Prostate gland (tissue), 2 donors: Measurements from ENCODE around the gene LYPD6B. TPM values are rescaled to one million over a fixed set of nuclear protein-coding genes. Genes with fewer than 3 reads are reported as not detected.

ENCODE experiments used
- DNase-seq: peaks from one replicate; pipeline ENCODE4 v3.0.0-alpha.2; 2019; ENCODE audit warnings: low spot score
- H3K27ac ChIP-seq, 2 donors: fragments of 200-600 bp; sonication (generic); 2 replicates each; pipeline ENCODE4 v1.5.1; 2017 to 2019
- H3K27me3 ChIP-seq: fragments of 200-600 bp; sonication (generic); replicated peaks from 2 replicates; pipeline ENCODE4 v1.5.1; 2019; ENCODE audit not compliant: insufficient read depth
- H3K36me3 ChIP-seq, 2 donors: fragments of 200-600 bp; sonication (generic); 1 replicate in 1 of 2; 2 replicates in 1 of 2; pipeline versions ENCODE4 v1.5.1 to v1.8.1; 2017 to 2019
- H3K4me1 ChIP-seq: fragments of 200-600 bp; sonication (generic); replicated peaks from 2 replicates; pipeline ENCODE4 v1.5.1; 2019
- H3K4me3 ChIP-seq, 2 donors: fragments of 200-600 bp; sonication (generic); 2 replicates each; pipeline ENCODE4 v1.5.1; 2017 to 2019
- H3K9me3 ChIP-seq: fragments of 200-600 bp; sonication (generic); 2 replicates; pipeline ENCODE4 v1.5.1; 2017
- POLR2A ChIP-seq: fragments of 450-650 bp; IDR thresholded peaks from one replicate; pipeline ENCODE4 v1.6.1; 2016; ENCODE audit warnings: antibody characterized with exemption, mild to moderate bottlenecking
- POLR2AphosphoS5 ChIP-seq: sonication (generic); formaldehyde crosslinking; IDR thresholded peaks from one replicate; pipeline ENCODE4 v1.6.1; 2017; ENCODE audit warnings: antibody characterized with exemption
- WGBS: methylation state at CpG from one replicate; pipeline ENCODE4 v1.1.5; 2018; 5-methylcytosine and 5-hydroxymethylcytosine counted together
- intact Hi-C: fragments of 100-400 bp; cut with DNase I; formaldehyde crosslinking; loops from one replicate; pipeline ENCODE4 v1.14.2; 2022
- total RNA-seq, 2 donors: library from RNA; depleted of rRNA; stranded (reverse); fragments of >200 nt; gene quantifications; one replicate each; pipeline ENCODE4 v1.1.0, GENCODE V29; 2016
- TF ChIP-seq, protein P1 (sequence below), 4 experiments: fragments of 200-600 bp in 2 of 4; fragments of 450-650 bp in 2 of 4; sonication (generic) in 2 of 4; IDR thresholded peaks; 1 replicate in 3 of 4; 2 replicates in 1 of 4; pipeline ENCODE4 v1.5.1; 2016 to 2019; ENCODE audit warnings: antibody characterized with exemption in 4 of 4, mild to moderate bottlenecking in 2 of 4, moderate library complexity in 2 of 4

LYPD6B gene
- total RNA-seq, 2 donors from 2014 or later = 16.8 to 17.8 TPM

DNA sequence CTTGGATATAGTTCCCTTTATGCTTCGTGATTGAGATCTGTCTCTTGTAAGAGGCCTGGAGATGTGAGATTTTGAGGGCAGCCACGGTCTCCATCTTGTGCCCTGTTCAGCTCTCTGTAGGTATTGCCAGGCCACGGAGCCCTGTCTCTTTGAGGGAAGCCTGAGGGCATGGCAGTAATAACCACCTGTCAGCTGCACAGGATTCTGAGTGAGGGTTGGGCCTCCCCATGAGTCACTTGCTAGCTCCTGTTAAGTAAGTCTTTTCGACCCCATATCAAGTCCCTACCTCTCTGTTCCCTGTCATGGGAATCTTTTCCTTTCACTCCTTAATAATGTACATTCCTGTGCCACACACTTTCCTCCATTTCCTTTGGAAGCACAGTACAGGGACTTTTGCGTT is 20.4 kb downstream of the LYPD6B start:
- no peaks in the 10 kb centered on the region for H3K4me1 ChIP-seq

DNA sequence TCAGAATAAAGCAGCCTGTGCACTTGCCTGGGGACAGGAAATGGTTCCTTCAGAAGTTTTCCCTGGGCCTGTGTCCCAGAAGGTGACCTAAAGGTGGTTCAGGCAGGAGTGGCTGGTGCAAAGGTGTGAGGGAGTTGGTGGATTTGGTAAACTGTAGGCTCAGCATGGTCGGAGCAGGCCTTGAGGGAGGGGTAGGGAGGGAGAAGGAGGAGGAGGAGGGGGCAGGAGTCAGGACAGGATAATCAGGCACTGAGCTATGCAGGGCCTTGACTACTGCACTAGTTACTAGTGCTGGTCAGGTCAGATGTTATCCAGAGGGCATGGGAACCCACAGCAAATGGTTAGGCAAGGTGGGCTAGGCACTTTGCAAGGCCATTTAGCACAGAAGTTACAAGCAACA is 21.3 kb downstream of the LYPD6B start:
- Histone ChIP-seq H3K4me1 (no peaks in the 10 kb centered on the region), H3K36me3 (no peaks in the 10 kb centered on the region), H3K27ac (no peak overlapping the region), H3K27me3 (no peaks in the 10 kb centered on the region), H3K4me3 (no peak overlapping the region), H3K9me3 (no peaks in the 10 kb centered on the region)
- intact Hi-C loops = no loop called here
- TF ChIP-seq, protein P1, sequence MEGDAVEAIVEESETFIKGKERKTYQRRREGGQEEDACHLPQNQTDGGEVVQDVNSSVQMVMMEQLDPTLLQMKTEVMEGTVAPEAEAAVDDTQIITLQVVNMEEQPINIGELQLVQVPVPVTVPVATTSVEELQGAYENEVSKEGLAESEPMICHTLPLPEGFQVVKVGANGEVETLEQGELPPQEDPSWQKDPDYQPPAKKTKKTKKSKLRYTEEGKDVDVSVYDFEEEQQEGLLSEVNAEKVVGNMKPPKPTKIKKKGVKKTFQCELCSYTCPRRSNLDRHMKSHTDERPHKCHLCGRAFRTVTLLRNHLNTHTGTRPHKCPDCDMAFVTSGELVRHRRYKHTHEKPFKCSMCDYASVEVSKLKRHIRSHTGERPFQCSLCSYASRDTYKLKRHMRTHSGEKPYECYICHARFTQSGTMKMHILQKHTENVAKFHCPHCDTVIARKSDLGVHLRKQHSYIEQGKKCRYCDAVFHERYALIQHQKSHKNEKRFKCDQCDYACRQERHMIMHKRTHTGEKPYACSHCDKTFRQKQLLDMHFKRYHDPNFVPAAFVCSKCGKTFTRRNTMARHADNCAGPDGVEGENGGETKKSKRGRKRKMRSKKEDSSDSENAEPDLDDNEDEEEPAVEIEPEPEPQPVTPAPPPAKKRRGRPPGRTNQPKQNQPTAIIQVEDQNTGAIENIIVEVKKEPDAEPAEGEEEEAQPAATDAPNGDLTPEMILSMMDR (IDR thresholded peaks at IDR 0.05) = no peak
- TF ChIP-seq POLR2A (no peak), POLR2AphosphoS5 (no peak)
- DNase-seq = no peak
- WGBS = 71% methylated on average over 1 of the region's 1 CpG

More for the DNA sequence above, 20.4 kb downstream of the LYPD6B start:
- Histone ChIP-seq H3K9me3 (no peaks in the 10 kb centered on the region), H3K27ac (no peak overlapping the region), H3K27me3 (no peaks in the 10 kb centered on the region), H3K4me3 (no peak overlapping the region), H3K36me3 (no peaks in the 10 kb centered on the region)
- intact Hi-C loops = no loop called here
- TF ChIP-seq POLR2A = no peak
- TF ChIP-seq, protein P1 (IDR thresholded peaks at IDR 0.05) = no peak
- no peak for TF ChIP-seq POLR2AphosphoS5
- DNase-seq = no peak
- 80% methylated on average over 5 of the region's 5 CpGs for WGBS

DNA sequence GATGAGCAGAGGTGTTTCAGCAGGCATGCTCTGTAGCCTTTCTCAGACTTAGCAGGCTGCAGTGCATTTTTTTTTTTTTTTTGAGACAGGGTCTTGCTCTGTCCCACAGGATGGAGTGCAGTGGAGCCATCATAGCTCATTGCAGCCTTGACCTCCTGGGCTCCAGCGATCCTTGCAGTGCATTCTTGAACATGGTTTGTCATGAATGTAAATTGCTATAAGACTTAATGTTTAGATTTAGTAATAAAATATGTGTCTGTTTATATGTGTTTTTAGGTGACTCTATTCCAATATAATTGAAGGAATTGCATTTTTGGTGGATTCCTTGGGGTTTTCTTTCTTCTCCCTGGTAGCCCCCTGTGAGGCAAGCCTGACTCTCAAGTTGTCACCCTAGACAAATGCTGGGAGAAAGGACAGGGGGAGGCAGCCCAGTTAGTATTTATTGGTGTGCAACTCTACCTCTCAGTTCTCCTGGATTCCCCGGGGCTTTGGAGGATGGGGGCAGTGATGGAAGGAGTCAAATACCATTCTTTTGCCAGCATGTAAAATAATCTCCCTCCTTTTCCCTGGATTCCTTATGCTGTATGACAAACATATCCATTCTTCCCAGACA is 22.7 kb downstream of the LYPD6B start:
- 74% methylated on average over 2 of the region's 2 CpGs for WGBS
- no peaks in the 10 kb centered on the region for H3K36me3 ChIP-seq
- H3K4me3 ChIP-seq = no peak overlapping the region
- TF ChIP-seq, protein P1 (IDR thresholded peaks at IDR 0.05) = no peak
- TF ChIP-seq POLR2A (no peak), POLR2AphosphoS5 (no peak)
- H3K27ac ChIP-seq = no peak overlapping the region
- H3K27me3 ChIP-seq = no peaks in the 10 kb centered on the region
- intact Hi-C loops = no loop called here
- no peaks in the 10 kb centered on the region for H3K4me1 ChIP-seq
- H3K9me3 ChIP-seq = no peaks in the 10 kb centered on the region
- no peak for DNase-seq

DNA sequence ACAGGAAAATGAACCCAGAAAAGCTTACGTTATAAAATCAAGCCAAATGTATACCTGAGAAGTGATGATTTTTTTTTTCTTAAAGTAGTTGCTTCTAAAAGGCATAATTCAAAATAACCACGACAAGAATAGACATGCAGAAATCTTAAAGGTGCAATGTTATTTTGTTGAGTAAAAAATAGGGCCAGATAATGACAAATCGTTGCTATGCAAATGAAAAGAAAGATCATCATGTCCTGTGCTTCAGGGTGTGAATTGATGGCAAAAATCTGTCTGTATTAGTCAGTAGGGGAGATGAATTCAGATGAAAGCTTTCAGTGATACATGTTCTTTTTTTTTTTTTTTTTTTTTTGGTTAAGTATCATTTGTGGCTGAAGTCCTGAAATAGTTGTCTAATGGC is 24.0 kb downstream of the LYPD6B start:
- H3K27ac ChIP-seq = no peak overlapping the region
- H3K27me3 ChIP-seq = no peaks in the 10 kb centered on the region
- WGBS = 53% methylated on average over 3 of the region's 3 CpGs
- TF ChIP-seq, protein P1 (IDR thresholded peaks at IDR 0.05) = no peak
- no peak for TF ChIP-seq POLR2A
- intact Hi-C loops = no loop called here
- H3K4me3 ChIP-seq = no peak overlapping the region
- no peaks in the 10 kb centered on the region for H3K36me3 ChIP-seq
- no peaks in the 10 kb centered on the region for H3K4me1 ChIP-seq
- no peaks in the 10 kb centered on the region for H3K9me3 ChIP-seq
- no peak for DNase-seq

DNA sequence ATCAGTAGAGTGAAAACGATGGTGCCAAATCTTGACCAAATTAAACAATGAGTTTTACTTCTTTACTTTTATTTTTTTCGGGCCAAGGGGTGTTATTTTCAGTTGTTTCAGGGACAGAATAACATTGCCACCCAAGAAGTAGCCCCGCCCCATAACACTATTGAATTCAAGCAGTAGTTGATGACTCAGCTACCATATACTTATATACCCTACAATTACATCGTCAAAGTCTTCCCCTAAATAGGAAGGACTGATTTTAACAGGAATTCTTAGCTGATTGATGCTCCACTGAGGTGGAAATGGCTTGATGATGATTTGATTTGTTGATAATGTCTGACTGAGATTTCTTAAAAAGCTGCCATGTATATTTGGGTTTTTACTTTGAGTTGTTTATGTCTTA is 24.7 kb downstream of the LYPD6B start:
- Histone ChIP-seq H3K36me3 (no peaks in the 10 kb centered on the region), H3K9me3 (no peaks in the 10 kb centered on the region), H3K27me3 (no peaks in the 10 kb centered on the region), H3K27ac (no peak overlapping the region), H3K4me3 (no peak overlapping the region), H3K4me1 (no peaks in the 10 kb centered on the region)
- TF ChIP-seq, protein P1 (IDR thresholded peaks at IDR 0.05) = no peak
- TF ChIP-seq POLR2A = no peak
- TF ChIP-seq POLR2AphosphoS5 = no peak
- intact Hi-C loops = no loop called here
- DNase-seq = no peak
- 64% methylated on average over 4 of the region's 4 CpGs for WGBS
